ENCODE measurements around the gene RTL1. TPM values are rescaled to one million over a fixed set of nuclear protein-coding genes. Genes with fewer than 3 reads are reported as not detected.

The RTL1 gene
- total RNA-seq, 1 experiment from 2014 or later = not detected

GRCh38 chr14:100872259-100873095 lies 31.0 kb downstream of the RTL1 start:
- CTCF ChIA-PET = no interaction called here
- ATAC-seq = no peak
- H3F3A ChIP-seq (ENCODE audit: low read length, unreplicated experiment) = no peaks in the 10 kb centered on the region
- H2AFZ ChIP-seq (ENCODE audit: low read length) = no peak overlapping the region
- TF ChIP-seq EZH2phosphoT487 (IDR thresholded peaks at IDR 0.05; ENCODE audit: borderline replicate concordance, low read length) = no peak
- no peaks in the 10 kb centered on the region for H3K27me3 ChIP-seq (ENCODE audit: low read length)
- no peak overlapping the region for H3K4me3 ChIP-seq (ENCODE audit: low read length)
- H4K20me1 ChIP-seq (ENCODE audit: low read length) = no peaks in the 10 kb centered on the region
- H3K4me2 ChIP-seq (ENCODE audit: low read length) = no peak overlapping the region
- H3K4me1 ChIP-seq (ENCODE audit: insufficient read depth, low read length) = no peaks in the 10 kb centered on the region
- no peaks in the 10 kb centered on the region for H3K9me2 ChIP-seq (replicated peaks; ENCODE audit: low read length)
- intact Hi-C loops (cut with micrococcal nuclease) = no loop called here
- no peak for DNase-seq
- H3K9me3 ChIP-seq (ENCODE audit: low read length) = no peaks in the 10 kb centered on the region
- no peaks in the 10 kb centered on the region for H3K79me2 ChIP-seq (ENCODE audit: low read length)
- no TSS peak for BruUV-seq (replicated peaks)
- no peak overlapping the region for H3K9ac ChIP-seq (ENCODE audit: low read length)
- no peak overlapping the region for H3K27ac ChIP-seq (ENCODE audit: low read length)
- POLR2A ChIA-PET (ENCODE audit: unreplicated experiment) = no interaction called here
- H3K36me3 ChIP-seq (ENCODE audit: low read depth, low read length) = no peaks in the 10 kb centered on the region

GRCh38 chr14:100871234-100872186 lies 32.0 kb downstream of the RTL1 start:
- Histone ChIP-seq H3K79me2 (ENCODE audit: low read length) (no peaks in the 10 kb centered on the region), H3K4me2 (ENCODE audit: low read length) (no peak overlapping the region), H3K9me3 (ENCODE audit: low read length) (no peaks in the 10 kb centered on the region), H3K9ac (ENCODE audit: low read length) (no peak overlapping the region), H3K36me3 (ENCODE audit: low read depth, low read length) (no peaks in the 10 kb centered on the region), H3K4me3 (ENCODE audit: low read length) (no peak overlapping the region), H3K27ac (ENCODE audit: low read length) (no peak overlapping the region), H3K9me2 (replicated peaks; ENCODE audit: low read length) (no peaks in the 10 kb centered on the region), H3F3A (ENCODE audit: low read length, unreplicated experiment) (no peaks in the 10 kb centered on the region), H3K27me3 (ENCODE audit: low read length) (no peaks in the 10 kb centered on the region), H3K4me1 (ENCODE audit: insufficient read depth, low read length) (no peaks in the 10 kb centered on the region), H2AFZ (ENCODE audit: low read length) (no peak overlapping the region), H4K20me1 (ENCODE audit: low read length) (no peaks in the 10 kb centered on the region)
- ATAC-seq = no peak
- ChIA-PET POLR2A (ENCODE audit: unreplicated experiment) (no interaction called here), CTCF (no interaction called here)
- TF ChIP-seq CTCF (conservative IDR thresholded peaks at IDR 0.05; ENCODE audit: low read depth, low read length) = no peak
- no peak for TF ChIP-seq EZH2 (IDR thresholded peaks at IDR 0.05; ENCODE audit: low read length, unreplicated experiment)
- no peak for TF ChIP-seq EZH2phosphoT487 (IDR thresholded peaks at IDR 0.05; ENCODE audit: borderline replicate concordance, low read length)
- no peak for DNase-seq
- intact Hi-C loops (cut with micrococcal nuclease) = no loop called here
- BruUV-seq (replicated peaks) = no TSS peak

GRCh38 chr14:100868621-100869370 lies 34.7 kb downstream of the RTL1 start:
- TF ChIP-seq EZH2phosphoT487 (IDR thresholded peaks at IDR 0.05; ENCODE audit: borderline replicate concordance, low read length) (no peak), EZH2 (IDR thresholded peaks at IDR 0.05; ENCODE audit: low read length, unreplicated experiment) (no peak)
- no peak overlapping the region for H3K4me2 ChIP-seq (ENCODE audit: low read length)
- intact Hi-C loops (cut with micrococcal nuclease) = no loop called here
- H3K4me1 ChIP-seq (ENCODE audit: insufficient read depth, low read length) = no peaks in the 10 kb centered on the region
- POLR2A ChIA-PET (ENCODE audit: unreplicated experiment) = no interaction called here
- H3K36me3 ChIP-seq (ENCODE audit: low read depth, low read length) = no peaks in the 10 kb centered on the region
- no peaks in the 10 kb centered on the region for H3K9me3 ChIP-seq (ENCODE audit: low read length)
- CTCF ChIA-PET = no interaction called here
- DNase-seq (no peak), ATAC-seq (no peak)
- no peaks in the 10 kb centered on the region for H3K27me3 ChIP-seq (ENCODE audit: low read length)
- H4K20me1 ChIP-seq (ENCODE audit: low read length) = no peaks in the 10 kb centered on the region
- H3K9ac ChIP-seq (ENCODE audit: low read length) = no peak overlapping the region
- H3K4me3 ChIP-seq (ENCODE audit: low read length) = no peak overlapping the region
- H3K79me2 ChIP-seq (ENCODE audit: low read length) = no peaks in the 10 kb centered on the region
- no peak overlapping the region for H3K27ac ChIP-seq (ENCODE audit: low read length)
- no TSS peak for BruUV-seq (replicated peaks)
- H3F3A ChIP-seq (ENCODE audit: low read length, unreplicated experiment) = no peaks in the 10 kb centered on the region
- no peak overlapping the region for H2AFZ ChIP-seq (ENCODE audit: low read length)
- H3K9me2 ChIP-seq (replicated peaks; ENCODE audit: low read length) = no peaks in the 10 kb centered on the region

All from PC-3 (cell line).